ENCODE measurements around the gene GHRH.

DNA sequence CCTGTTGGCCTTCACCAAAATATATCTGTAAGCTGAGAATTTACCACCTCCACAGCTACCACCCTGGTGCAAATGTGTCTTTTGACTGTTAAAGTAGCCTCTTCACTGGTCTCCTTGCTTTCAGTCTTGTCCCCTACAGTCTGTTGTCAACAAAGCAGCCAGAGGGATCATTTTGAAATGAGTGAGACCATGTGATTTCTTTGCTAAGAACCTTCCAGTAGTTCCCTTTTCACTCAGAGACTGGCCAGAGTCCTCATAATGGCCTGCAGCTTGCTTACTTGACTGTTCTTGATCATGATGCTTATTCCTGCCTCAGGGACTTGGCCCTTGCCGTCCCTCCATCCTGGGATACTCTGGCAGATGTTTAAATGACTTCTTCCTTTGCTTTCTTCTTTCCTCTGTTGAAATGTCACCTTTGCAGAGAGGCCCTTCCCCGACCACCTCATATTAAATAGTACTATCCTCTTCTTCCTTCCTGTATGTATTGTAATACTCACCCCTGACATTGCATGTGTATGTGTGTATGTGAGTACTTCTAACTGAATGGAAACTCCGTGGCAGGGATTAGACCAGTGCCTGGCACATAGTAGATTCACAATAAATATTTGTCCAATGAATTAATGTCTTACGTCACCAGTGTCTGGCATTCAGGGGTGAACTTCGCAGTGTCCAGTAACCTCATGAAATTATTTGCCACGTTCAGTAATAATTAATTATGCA, 32.8 kb upstream of the GHRH start:
- TF ChIP-seq, protein P1, sequence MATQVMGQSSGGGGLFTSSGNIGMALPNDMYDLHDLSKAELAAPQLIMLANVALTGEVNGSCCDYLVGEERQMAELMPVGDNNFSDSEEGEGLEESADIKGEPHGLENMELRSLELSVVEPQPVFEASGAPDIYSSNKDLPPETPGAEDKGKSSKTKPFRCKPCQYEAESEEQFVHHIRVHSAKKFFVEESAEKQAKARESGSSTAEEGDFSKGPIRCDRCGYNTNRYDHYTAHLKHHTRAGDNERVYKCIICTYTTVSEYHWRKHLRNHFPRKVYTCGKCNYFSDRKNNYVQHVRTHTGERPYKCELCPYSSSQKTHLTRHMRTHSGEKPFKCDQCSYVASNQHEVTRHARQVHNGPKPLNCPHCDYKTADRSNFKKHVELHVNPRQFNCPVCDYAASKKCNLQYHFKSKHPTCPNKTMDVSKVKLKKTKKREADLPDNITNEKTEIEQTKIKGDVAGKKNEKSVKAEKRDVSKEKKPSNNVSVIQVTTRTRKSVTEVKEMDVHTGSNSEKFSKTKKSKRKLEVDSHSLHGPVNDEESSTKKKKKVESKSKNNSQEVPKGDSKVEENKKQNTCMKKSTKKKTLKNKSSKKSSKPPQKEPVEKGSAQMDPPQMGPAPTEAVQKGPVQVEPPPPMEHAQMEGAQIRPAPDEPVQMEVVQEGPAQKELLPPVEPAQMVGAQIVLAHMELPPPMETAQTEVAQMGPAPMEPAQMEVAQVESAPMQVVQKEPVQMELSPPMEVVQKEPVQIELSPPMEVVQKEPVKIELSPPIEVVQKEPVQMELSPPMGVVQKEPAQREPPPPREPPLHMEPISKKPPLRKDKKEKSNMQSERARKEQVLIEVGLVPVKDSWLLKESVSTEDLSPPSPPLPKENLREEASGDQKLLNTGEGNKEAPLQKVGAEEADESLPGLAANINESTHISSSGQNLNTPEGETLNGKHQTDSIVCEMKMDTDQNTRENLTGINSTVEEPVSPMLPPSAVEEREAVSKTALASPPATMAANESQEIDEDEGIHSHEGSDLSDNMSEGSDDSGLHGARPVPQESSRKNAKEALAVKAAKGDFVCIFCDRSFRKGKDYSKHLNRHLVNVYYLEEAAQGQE (IDR thresholded peaks at IDR 0.05) = no peak
- TF ChIP-seq TAF1 (conservative IDR thresholded peaks at IDR 0.05) (no peak), GABPA (IDR thresholded peaks at IDR 0.05 in 1 of 2, conservative IDR thresholded peaks at IDR 0.05 in 1 of 2) (no peak), SP1 (IDR thresholded peaks at IDR 0.05) (no peak), FOXA1 (IDR thresholded peaks at IDR 0.05) (no peak), RXRA (IDR thresholded peaks at IDR 0.05) (no peak), YY1 (IDR thresholded peaks at IDR 0.05) (no peak), JUND (IDR thresholded peaks at IDR 0.05) (no peak), HNF4A (conservative IDR thresholded peaks at IDR 0.05) (no peak), EGR1 (IDR thresholded peaks at IDR 0.05; ENCODE audit: low read depth in 2 of 2) (no peak)
- TF ChIP-seq, protein P2, sequence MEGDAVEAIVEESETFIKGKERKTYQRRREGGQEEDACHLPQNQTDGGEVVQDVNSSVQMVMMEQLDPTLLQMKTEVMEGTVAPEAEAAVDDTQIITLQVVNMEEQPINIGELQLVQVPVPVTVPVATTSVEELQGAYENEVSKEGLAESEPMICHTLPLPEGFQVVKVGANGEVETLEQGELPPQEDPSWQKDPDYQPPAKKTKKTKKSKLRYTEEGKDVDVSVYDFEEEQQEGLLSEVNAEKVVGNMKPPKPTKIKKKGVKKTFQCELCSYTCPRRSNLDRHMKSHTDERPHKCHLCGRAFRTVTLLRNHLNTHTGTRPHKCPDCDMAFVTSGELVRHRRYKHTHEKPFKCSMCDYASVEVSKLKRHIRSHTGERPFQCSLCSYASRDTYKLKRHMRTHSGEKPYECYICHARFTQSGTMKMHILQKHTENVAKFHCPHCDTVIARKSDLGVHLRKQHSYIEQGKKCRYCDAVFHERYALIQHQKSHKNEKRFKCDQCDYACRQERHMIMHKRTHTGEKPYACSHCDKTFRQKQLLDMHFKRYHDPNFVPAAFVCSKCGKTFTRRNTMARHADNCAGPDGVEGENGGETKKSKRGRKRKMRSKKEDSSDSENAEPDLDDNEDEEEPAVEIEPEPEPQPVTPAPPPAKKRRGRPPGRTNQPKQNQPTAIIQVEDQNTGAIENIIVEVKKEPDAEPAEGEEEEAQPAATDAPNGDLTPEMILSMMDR (IDR thresholded peaks at IDR 0.05; ENCODE audit: low read depth, low read length, missing input control) = no peak
- TF ChIP-seq, protein P3, sequence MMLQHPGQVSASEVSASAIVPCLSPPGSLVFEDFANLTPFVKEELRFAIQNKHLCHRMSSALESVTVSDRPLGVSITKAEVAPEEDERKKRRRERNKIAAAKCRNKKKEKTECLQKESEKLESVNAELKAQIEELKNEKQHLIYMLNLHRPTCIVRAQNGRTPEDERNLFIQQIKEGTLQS (IDR thresholded peaks at IDR 0.05) = no peak
- TF ChIP-seq, protein P4, sequence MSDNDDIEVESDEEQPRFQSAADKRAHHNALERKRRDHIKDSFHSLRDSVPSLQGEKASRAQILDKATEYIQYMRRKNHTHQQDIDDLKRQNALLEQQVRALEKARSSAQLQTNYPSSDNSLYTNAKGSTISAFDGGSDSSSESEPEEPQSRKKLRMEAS (IDR thresholded peaks at IDR 0.05) = no peak
- TF ChIP-seq, protein P5, sequence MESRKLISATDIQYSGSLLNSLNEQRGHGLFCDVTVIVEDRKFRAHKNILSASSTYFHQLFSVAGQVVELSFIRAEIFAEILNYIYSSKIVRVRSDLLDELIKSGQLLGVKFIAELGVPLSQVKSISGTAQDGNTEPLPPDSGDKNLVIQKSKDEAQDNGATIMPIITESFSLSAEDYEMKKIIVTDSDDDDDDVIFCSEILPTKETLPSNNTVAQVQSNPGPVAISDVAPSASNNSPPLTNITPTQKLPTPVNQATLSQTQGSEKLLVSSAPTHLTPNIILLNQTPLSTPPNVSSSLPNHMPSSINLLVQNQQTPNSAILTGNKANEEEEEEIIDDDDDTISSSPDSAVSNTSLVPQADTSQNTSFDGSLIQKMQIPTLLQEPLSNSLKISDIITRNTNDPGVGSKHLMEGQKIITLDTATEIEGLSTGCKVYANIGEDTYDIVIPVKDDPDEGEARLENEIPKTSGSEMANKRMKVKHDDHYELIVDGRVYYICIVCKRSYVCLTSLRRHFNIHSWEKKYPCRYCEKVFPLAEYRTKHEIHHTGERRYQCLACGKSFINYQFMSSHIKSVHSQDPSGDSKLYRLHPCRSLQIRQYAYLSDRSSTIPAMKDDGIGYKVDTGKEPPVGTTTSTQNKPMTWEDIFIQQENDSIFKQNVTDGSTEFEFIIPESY (IDR thresholded peaks at IDR 0.05) = no peak

Measured in liver (tissue), 3 donors.